NB4 (cell line): ENCODE results near the gene TXN2.
A peak's percentile ranks its signal among the peaks of the same experiment; 100 is the strongest.

ENCODE experiments used
- DNase-seq: peaks from one replicate; pipeline ENCODE4 v3.0.0; 2010; ENCODE audit warnings: low read depth
- H3K4me3 ChIP-seq: one replicate; pipeline ENCODE4 v1.5.1; 2011; ENCODE audit warnings: mild to moderate bottlenecking, low read depth, low read length, moderate library complexity
- CTCF ChIP-seq: IDR thresholded peaks from one replicate; pipeline ENCODE4 v1.5.1; 2012; ENCODE audit warnings: low read depth, low read length
- MAX ChIP-seq: IDR thresholded peaks from 2 replicates; pipeline ENCODE4 v1.6.1; 2011; ENCODE audit warnings: low read depth, low read length
- MYC ChIP-seq: IDR thresholded peaks from 2 replicates; pipeline ENCODE4 v1.6.1; 2011; ENCODE audit warnings: low read depth, low read length
- POLR2A ChIP-seq: IDR thresholded peaks from 2 replicates; pipeline ENCODE4 v1.6.1; 2011; ENCODE audit warnings: mild to moderate bottlenecking; ENCODE audit not compliant: insufficient read length; ENCODE audit errors: extremely low read depth

The TXN2 gene

GRCh38 chr22:36491155-36491554 is 9.7 kb upstream of the TXN2 start:
- no peak for DNase-seq
- TF ChIP-seq POLR2A = no peak
- no peak for TF ChIP-seq MYC
- no peak for TF ChIP-seq MAX
- TF ChIP-seq CTCF = no peak

GRCh38 chr22:36486619-36487384 is 5.4 kb upstream of the TXN2 start:
- DNase-seq = peak; percentile 78
- no peak overlapping the region for H3K4me3 ChIP-seq

More at GRCh38 chr22:36491155-36491554, 9.7 kb upstream of the TXN2 start:
- H3K4me3 ChIP-seq = no peak overlapping the region

GRCh38 chr22:36480941-36481392 is 473 bp downstream of the TXN2 start:
- DNase-seq = no peak
- H3K4me3 ChIP-seq = peak overlapping the region; percentile 98
- no peak for TF ChIP-seq CTCF
- TF ChIP-seq MAX = no peak
- no peak for TF ChIP-seq POLR2A
- TF ChIP-seq MYC = 0 out of 2 replicates have a peak, but pooled peaks have one; percentile 3

More at GRCh38 chr22:36486619-36487384, 5.4 kb upstream of the TXN2 start:
- no peak for TF ChIP-seq POLR2A
- peak; percentile 73 for TF ChIP-seq CTCF

- no peak for DNase-seq
- TF ChIP-seq POLR2A (no peak), CTCF (no peak), MAX (no peak), MYC (no peak)
- H3K4me3 ChIP-seq = no peak overlapping the region
Observed at GRCh38 chr22:36478966-36479365, 2.5 kb downstream of the TXN2 start.

- DNase-seq = no peak
- no peak overlapping the region for H3K4me3 ChIP-seq
- TF ChIP-seq POLR2A = no peak
- TF ChIP-seq MAX = no peak
- TF ChIP-seq CTCF = no peak
- no peak for TF ChIP-seq MYC
Observed at GRCh38 chr22:36475341-36475740, 6.1 kb downstream of the TXN2 start.

- no peak for TF ChIP-seq MAX
- H3K4me3 ChIP-seq = no peak overlapping the region
- no peak for DNase-seq
Observed at GRCh38 chr22:36472689-36473088, 8.8 kb downstream of the TXN2 start.
